ENCODE data around the gene STX18.
"Not testable (repeated sequence)": the region's sequence is repeated elsewhere in the genome, so short reads cannot be mapped to it uniquely, and the experiment has no call there.

Gene STX18

GRCh38 chr4:4541661-4542570, at the start of gene STX18:
Gene STX18, minus strand, starts transcription at chr4:4542048. Its CDS starts 84 bp downstream, at chr4:4541964.
- DNase-seq (ENCODE audit: low read depth in 2 of 2), result peak; percentile 73 to 75

- DNase-seq (ENCODE audit: low read depth in 2 of 2), result no peak
Measured at GRCh38 chr4:4591071-4591470, 49.2 kb upstream of the STX18 start.

- DNase-seq (ENCODE audit: low read depth in 2 of 2), result no peak
Measured at GRCh38 chr4:4590546-4590945, 48.7 kb upstream of the STX18 start.

- no peak for DNase-seq (ENCODE audit: low read depth in 2 of 2)
Measured at GRCh38 chr4:4585012-4585670, 43.3 kb upstream of the STX18 start.

- DNase-seq (ENCODE audit: low read depth in 2 of 2), result no peak
Measured at GRCh38 chr4:4583606-4584005, 41.8 kb upstream of the STX18 start.

- no peak for DNase-seq (ENCODE audit: low read depth in 2 of 2)
Measured at GRCh38 chr4:4582653-4583052, 40.8 kb upstream of the STX18 start.

- no peak for DNase-seq (ENCODE audit: low read depth in 2 of 2)
Measured at GRCh38 chr4:4580494-4580893, 38.6 kb upstream of the STX18 start.

- DNase-seq (ENCODE audit: low read depth in 2 of 2), result no peak
Measured at GRCh38 chr4:4578981-4579380, 37.1 kb upstream of the STX18 start.

- DNase-seq (ENCODE audit: low read depth in 2 of 2), result no peak
Measured at GRCh38 chr4:4577359-4577875, 35.6 kb upstream of the STX18 start.

GRCh38 chr4:4575284-4576211, 33.7 kb upstream of the STX18 start:
- DNase-seq (ENCODE audit: low read depth in 2 of 2), result peak; percentile 42 to 53

GRCh38 chr4:4574792-4575191, 32.9 kb upstream of the STX18 start:
- no peak for DNase-seq (ENCODE audit: low read depth in 2 of 2)

GRCh38 chr4:4574052-4574451, 32.2 kb upstream of the STX18 start:
- no peak for DNase-seq (ENCODE audit: low read depth in 2 of 2)

- DNase-seq (ENCODE audit: low read depth in 2 of 2), result no peak
Measured at GRCh38 chr4:4572821-4573220, 31.0 kb upstream of the STX18 start.

- DNase-seq (ENCODE audit: low read depth in 2 of 2), result not testable (repeated sequence)
Measured at GRCh38 chr4:4569861-4570260, 28.0 kb upstream of the STX18 start.

GRCh38 chr4:4568806-4569427, 27.1 kb upstream of the STX18 start:
- DNase-seq (ENCODE audit: low read depth in 2 of 2), result no peak

GRCh38 chr4:4566359-4566758, 24.5 kb upstream of the STX18 start:
- not testable (repeated sequence) for DNase-seq (ENCODE audit: low read depth in 2 of 2)

- no peak for DNase-seq (ENCODE audit: low read depth in 2 of 2)
Measured at GRCh38 chr4:4564522-4564921, 22.7 kb upstream of the STX18 start.

GRCh38 chr4:4560642-4561041, 18.8 kb upstream of the STX18 start:
- no peak for DNase-seq (ENCODE audit: low read depth in 2 of 2)

- no peak for DNase-seq (ENCODE audit: low read depth in 2 of 2)
Measured at GRCh38 chr4:4560136-4560535, 18.3 kb upstream of the STX18 start.

GRCh38 chr4:4559596-4559995, 17.7 kb upstream of the STX18 start:
- DNase-seq (ENCODE audit: low read depth in 2 of 2), result no peak

- DNase-seq (ENCODE audit: low read depth in 2 of 2), result no peak
Measured at GRCh38 chr4:4558881-4559280, 17.0 kb upstream of the STX18 start.
